GM21423 (cell line): ENCODE measurements around the gene LHB.

Source experiments
- ATAC-seq: cut with Tn5 transposase; IDR thresholded peaks from one replicate; pipeline ENCODE4 v1.9.1; 2021; ENCODE audit warnings: mild to moderate bottlenecking, moderate library complexity; ENCODE audit not compliant: unreplicated experiment

Gene LHB

GRCh38 chr19:49014123-49014869 lies 2.6 kb downstream of the LHB start:
- no peak for ATAC-seq

GRCh38 chr19:49011194-49011593 lies 5.7 kb downstream of the LHB start:
- no peak for ATAC-seq

GRCh38 chr19:49010453-49010852 lies 6.4 kb downstream of the LHB start:
- no peak for ATAC-seq

- no peak for ATAC-seq
Observed at GRCh38 chr19:49009828-49010227, 7.1 kb downstream of the LHB start.

- ATAC-seq, result no peak
Observed at GRCh38 chr19:49006905-49007304, 10.0 kb downstream of the LHB start.

DNA sequence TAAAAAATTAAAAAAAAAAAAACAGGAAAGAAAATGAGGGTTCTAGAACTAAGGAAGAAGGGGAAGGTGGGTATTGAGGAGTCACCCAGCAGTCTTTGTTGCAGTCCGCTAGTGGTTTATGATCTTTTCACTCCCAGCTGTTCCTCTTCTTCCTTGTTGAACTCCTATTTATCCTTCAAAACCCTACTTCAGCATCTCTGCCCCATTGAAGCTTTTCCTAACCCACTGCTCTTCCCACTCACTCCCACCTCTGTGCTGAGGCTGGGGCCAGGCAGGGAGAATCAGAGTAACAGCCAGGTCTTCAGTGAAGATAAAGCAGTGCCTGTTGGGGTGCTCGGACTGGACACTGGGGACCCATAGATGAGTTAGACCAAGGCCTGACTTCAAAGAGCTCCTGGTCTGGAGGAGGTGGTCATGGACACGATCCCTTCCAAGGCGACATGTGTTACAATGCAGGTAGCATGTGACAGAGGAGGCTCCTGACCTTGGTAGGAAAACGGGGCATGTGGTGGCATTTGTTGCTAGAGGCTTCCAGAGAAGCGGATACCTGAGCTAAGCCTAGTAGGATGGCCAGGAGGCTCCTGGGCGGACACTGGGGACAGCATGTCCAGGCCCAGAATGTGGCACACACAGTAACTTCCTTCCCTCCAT lies 11.8 kb downstream of the LHB start:
- ATAC-seq, result no peak

DNA sequence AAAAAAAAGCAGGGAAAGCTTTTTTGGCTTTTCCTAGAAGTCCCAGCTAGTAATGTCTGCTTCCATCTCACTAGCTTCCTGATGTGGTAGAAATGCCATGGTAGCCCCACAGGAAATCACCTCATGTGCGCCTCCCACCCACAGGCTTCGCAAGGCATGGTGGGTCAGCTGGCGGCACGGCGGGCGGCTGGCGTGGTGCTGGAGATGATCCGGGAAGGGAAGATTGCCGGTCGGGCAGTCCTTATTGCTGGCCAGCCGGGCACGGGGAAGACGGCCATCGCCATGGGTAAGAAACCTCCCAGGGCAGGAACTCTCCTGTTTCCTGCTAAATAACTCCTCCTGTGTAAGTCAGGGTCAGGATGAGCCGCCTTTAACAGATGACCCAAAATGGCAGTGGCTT lies 12.8 kb downstream of the LHB start:
- no peak for ATAC-seq

- ATAC-seq, result no peak
Observed at GRCh38 chr19:48999481-49000325, 17.2 kb downstream of the LHB start.

- no peak for ATAC-seq
Observed at GRCh38 chr19:48997972-48998371, 18.9 kb downstream of the LHB start.

DNA sequence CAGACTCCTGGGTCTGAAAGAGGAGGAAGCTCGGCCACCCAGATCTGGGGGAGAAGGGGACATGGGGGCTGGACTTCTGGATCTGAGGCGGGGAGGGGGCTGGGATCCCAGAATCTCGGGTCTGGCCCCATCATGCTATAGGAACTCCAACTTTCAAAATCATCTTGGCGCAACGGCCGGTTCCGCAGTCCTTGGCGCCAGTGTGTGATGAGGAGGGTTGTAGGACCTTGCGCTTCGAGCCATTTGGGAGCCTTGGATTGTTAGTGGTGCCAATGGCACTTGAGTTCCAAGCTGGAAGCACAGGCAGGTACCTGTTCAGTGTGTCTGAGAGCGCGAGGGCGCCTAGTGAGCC lies 22.9 kb downstream of the LHB start:
- ATAC-seq, result no peak

GRCh38 chr19:48993175-48994034 lies 23.5 kb downstream of the LHB start, which contains the start of the genes GYS1 and RUVBL2:
Gene GYS1 (minus strand): TSS chr19:48993309. CDS start chr19:48993112, 197 bp downstream.
Gene RUVBL2 (plus strand): TSS chr19:48993887. CDS start chr19:48993912, 25 bp downstream.
- ATAC-seq, result peak; percentile 88

- no peak for ATAC-seq
Observed at GRCh38 chr19:48992581-48993174, 24.2 kb downstream of the LHB start.

- no peak for ATAC-seq
Observed at GRCh38 chr19:48991873-48992580, 24.9 kb downstream of the LHB start.

DNA sequence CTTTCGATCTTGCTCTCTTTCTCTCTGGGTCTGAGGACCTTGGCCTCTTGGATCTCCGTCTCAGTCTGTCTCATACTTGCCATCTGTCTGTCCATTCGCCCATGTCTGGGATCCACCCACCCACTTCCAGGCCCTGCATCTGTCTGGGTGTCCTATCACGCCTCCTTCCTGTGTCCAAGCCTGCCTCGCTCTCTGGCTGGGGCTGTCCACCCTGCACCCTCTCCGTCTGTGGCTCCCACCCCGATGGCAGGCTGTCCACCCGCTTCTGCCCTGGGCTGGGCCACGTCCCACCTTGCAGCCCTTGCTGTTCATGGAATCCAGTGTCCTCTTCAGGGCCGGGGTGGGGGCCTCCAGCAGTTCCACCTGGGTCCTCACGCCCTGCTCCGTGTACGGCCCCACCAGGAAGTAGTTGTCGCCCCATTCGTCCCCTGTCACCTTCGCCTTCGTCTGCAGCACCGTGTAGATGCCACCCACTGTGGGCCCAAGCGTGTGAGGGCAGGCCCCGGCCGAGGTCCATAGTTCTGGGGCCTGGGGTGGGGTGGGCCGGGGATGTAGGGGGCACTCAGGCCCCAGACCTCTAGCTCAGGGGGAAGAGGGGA lies 25.8 kb downstream of the LHB start:
- no peak for ATAC-seq

GRCh38 chr19:48990400-48990799 lies 26.5 kb downstream of the LHB start:
- no peak for ATAC-seq

- no peak for ATAC-seq
Observed at GRCh38 chr19:48989701-48990291, 27.1 kb downstream of the LHB start.

GRCh38 chr19:48988860-48989259 lies 28.0 kb downstream of the LHB start:
- no peak for ATAC-seq

GRCh38 chr19:48988286-48988685 lies 28.6 kb downstream of the LHB start:
- no peak for ATAC-seq

DNA sequence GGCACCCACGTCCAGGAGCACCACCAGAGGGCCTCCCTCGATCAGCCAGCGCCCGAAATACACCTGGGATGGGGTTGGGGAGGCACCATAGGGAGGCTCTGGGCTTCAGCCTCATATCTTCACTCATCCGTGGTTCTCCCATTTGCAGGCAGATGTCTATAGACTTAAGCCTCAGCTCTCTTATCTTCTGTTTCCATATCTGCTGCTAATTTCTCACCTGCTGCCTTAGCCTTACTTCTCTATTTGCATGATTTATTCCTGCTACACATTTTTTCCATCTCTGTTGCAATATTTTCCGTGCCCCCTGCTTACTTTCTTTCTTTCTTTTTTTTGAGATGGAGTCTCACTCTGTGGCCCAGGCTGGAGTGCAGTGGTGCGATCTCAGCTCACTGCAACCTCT lies 29.6 kb downstream of the LHB start:
- ATAC-seq, result no peak
